HepG2 (cell line): ENCODE data around the gene INTS7. TPM values are rescaled to one million over a fixed set of nuclear protein-coding genes. Genes with fewer than 3 reads are reported as not detected.

Experiments used
- ATF7 ChIP-seq, 2 experiments: fragments of 450-650 bp in 1 of 2; sonication (generic) in 1 of 2; formaldehyde crosslinking in 1 of 2; IDR thresholded peaks; 2 replicates each; pipeline versions ENCODE4 v1.4.0 to v1.6.1; 2016 to 2020; ENCODE audit warnings: antibody characterized with exemption in 1 of 2, mild to moderate bottlenecking in 1 of 2, missing genetic modification reagents in 1 of 2
- HHEX ChIP-seq: IDR thresholded peaks from 2 replicates; pipeline ENCODE4 v1.6.1; 2016; ENCODE audit warnings: control low read depth
- IKZF1 ChIP-seq: fragments of 450-650 bp; IDR thresholded peaks from 2 replicates; pipeline ENCODE4 v1.7.1; 2016
- NFATC3 ChIP-seq: sonication (generic); formaldehyde crosslinking; IDR thresholded peaks from 2 replicates; pipeline ENCODE4 v1.5.1; 2020; ENCODE audit warnings: mild to moderate bottlenecking, missing genetic modification reagents
- REL ChIP-seq: sonication (generic); formaldehyde crosslinking; conservative IDR thresholded peaks from 2 replicates; pipeline ENCODE4 v1.8.0; 2022; ENCODE audit warnings: mild to moderate bottlenecking, missing genetic modification reagents, moderate library complexity
- TBP ChIP-seq: sonication (generic); formaldehyde crosslinking; IDR thresholded peaks from 2 replicates; pipeline ENCODE4 v1.5.0; 2020; ENCODE audit warnings: missing genetic modification reagents
- ZBTB3 ChIP-seq: sonication (generic); formaldehyde crosslinking; IDR thresholded peaks from 2 replicates; pipeline ENCODE4 v1.4.0; 2020; ENCODE audit warnings: low read depth, mild to moderate bottlenecking, moderate library complexity, missing genetic modification reagents, borderline replicate concordance
- ZNF230 ChIP-seq: sonication (generic); formaldehyde crosslinking; IDR thresholded peaks from 2 replicates; pipeline ENCODE4 v1.4.0; 2020; ENCODE audit warnings: mild to moderate bottlenecking, missing genetic modification reagents
- ZNF446 ChIP-seq: sonication (generic); formaldehyde crosslinking; IDR thresholded peaks from 2 replicates; pipeline ENCODE4 v1.5.0; 2020; ENCODE audit warnings: mild to moderate bottlenecking, missing genetic modification reagents
- ZNF562 ChIP-seq: sonication (generic); formaldehyde crosslinking; IDR thresholded peaks from 2 replicates; pipeline ENCODE4 v1.8.0; 2022; ENCODE audit warnings: missing genetic modification reagents, borderline replicate concordance
- ZNF670 ChIP-seq: sonication (generic); formaldehyde crosslinking; IDR thresholded peaks from 2 replicates; pipeline ENCODE4 v1.8.0; 2022; ENCODE audit warnings: mild to moderate bottlenecking, missing genetic modification reagents, borderline replicate concordance
- polyA plus RNA-seq, 8 experiments: library from polyadenylated mRNA; depleted of rRNA in 3 of 8; stranded (reverse) in 7 of 8; unstranded in 1 of 8; fragments of >200 nt; fragmentation: Illumina TruSeq in 4 of 8; extraction: Trizol in 4 of 8; gene quantifications; 2 replicates each; pipeline versions ENCODE4 v1.2.1 to v1.2.3, GENCODE V29; 2011 to 2016; ENCODE audit warnings: low read depth in 4 of 8, missing spikeins in 1 of 8, mixed read lengths in 1 of 8; ENCODE audit not compliant: insufficient read depth in 1 of 8
- total RNA-seq, 5 experiments: library from RNA; depleted of rRNA; stranded (reverse); fragments of >200 nt; fragmentation: Illumina TruSeq; extraction: Trizol; gene quantifications; 2 replicates each; pipeline ENCODE4 v1.2.3, GENCODE V29; 2016; ENCODE audit warnings: low read depth in 1 of 5
- TF ChIP-seq, protein P1 (sequence below), 2 experiments: sonication (generic) in 1 of 2; formaldehyde crosslinking in 1 of 2; IDR thresholded peaks; 2 replicates each; pipeline versions ENCODE4 v1.6.1 to v1.9.0; 2014 to 2022; ENCODE audit warnings: antibody characterized with exemption in 1 of 2, borderline replicate concordance in 1 of 2, inconsistent platforms in 1 of 2, low read depth in 1 of 2, missing genetic modification reagents in 1 of 2
- TF ChIP-seq, protein P2 (sequence below): sonication (generic); formaldehyde crosslinking; IDR thresholded peaks from 2 replicates; pipeline ENCODE4 v1.9.0; 2021; ENCODE audit warnings: mild to moderate bottlenecking, missing genetic modification reagents
- TF ChIP-seq, protein P3 (sequence below): sonication (generic); formaldehyde crosslinking; IDR thresholded peaks from 2 replicates; pipeline ENCODE4 v1.8.0; 2022; ENCODE audit warnings: mild to moderate bottlenecking, missing genetic modification reagents

The INTS7 gene
- total and polyA plus RNA-seq, 2 of the 13 experiments (the other 11 are each of a cell fraction or from before 2014, with no cell fraction given) = 18.3 to 22.4 TPM

DNA sequence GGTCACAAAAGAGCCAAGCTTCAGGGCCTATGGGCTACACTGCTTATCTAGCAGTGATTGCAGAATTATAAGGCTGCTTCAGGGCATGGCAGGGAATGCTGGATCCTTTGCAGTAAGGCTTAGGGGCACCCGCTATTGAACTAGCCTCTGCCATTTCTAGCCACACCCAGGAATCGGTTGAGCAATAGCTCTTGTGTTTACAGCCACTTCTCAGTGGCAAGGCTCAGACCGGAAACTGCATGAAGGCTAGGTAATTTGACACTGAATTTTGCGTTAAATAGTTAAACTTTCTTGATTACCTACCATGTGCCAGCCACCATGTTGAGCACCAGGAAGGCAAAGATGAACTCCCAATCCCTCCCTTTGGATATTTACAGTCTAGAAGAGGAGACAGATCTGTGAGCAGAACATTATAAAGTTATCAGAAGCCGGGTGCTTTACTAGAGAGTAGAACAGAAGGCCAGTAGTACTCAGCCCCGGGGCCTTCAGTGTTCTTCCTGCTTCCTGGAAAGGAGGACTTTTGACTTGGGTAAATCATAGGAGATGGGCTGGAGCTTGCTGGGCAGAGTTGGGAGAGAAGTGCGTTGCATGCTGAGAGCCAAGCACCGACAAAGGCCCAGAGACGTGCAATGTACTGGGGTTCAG is 106.2 kb downstream of the INTS7 start (continued):
- TF ChIP-seq, protein P1, sequence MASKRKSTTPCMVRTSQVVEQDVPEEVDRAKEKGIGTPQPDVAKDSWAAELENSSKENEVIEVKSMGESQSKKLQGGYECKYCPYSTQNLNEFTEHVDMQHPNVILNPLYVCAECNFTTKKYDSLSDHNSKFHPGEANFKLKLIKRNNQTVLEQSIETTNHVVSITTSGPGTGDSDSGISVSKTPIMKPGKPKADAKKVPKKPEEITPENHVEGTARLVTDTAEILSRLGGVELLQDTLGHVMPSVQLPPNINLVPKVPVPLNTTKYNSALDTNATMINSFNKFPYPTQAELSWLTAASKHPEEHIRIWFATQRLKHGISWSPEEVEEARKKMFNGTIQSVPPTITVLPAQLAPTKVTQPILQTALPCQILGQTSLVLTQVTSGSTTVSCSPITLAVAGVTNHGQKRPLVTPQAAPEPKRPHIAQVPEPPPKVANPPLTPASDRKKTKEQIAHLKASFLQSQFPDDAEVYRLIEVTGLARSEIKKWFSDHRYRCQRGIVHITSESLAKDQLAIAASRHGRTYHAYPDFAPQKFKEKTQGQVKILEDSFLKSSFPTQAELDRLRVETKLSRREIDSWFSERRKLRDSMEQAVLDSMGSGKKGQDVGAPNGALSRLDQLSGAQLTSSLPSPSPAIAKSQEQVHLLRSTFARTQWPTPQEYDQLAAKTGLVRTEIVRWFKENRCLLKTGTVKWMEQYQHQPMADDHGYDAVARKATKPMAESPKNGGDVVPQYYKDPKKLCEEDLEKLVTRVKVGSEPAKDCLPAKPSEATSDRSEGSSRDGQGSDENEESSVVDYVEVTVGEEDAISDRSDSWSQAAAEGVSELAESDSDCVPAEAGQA (IDR thresholded peaks at IDR 0.05; ENCODE audit: low read depth) = no peak
- TF ChIP-seq, protein P1 (CRISPR knock-in tag; IDR thresholded peaks at IDR 0.05; ENCODE audit: borderline replicate concordance) = no peak
- TF ChIP-seq, protein P2, sequence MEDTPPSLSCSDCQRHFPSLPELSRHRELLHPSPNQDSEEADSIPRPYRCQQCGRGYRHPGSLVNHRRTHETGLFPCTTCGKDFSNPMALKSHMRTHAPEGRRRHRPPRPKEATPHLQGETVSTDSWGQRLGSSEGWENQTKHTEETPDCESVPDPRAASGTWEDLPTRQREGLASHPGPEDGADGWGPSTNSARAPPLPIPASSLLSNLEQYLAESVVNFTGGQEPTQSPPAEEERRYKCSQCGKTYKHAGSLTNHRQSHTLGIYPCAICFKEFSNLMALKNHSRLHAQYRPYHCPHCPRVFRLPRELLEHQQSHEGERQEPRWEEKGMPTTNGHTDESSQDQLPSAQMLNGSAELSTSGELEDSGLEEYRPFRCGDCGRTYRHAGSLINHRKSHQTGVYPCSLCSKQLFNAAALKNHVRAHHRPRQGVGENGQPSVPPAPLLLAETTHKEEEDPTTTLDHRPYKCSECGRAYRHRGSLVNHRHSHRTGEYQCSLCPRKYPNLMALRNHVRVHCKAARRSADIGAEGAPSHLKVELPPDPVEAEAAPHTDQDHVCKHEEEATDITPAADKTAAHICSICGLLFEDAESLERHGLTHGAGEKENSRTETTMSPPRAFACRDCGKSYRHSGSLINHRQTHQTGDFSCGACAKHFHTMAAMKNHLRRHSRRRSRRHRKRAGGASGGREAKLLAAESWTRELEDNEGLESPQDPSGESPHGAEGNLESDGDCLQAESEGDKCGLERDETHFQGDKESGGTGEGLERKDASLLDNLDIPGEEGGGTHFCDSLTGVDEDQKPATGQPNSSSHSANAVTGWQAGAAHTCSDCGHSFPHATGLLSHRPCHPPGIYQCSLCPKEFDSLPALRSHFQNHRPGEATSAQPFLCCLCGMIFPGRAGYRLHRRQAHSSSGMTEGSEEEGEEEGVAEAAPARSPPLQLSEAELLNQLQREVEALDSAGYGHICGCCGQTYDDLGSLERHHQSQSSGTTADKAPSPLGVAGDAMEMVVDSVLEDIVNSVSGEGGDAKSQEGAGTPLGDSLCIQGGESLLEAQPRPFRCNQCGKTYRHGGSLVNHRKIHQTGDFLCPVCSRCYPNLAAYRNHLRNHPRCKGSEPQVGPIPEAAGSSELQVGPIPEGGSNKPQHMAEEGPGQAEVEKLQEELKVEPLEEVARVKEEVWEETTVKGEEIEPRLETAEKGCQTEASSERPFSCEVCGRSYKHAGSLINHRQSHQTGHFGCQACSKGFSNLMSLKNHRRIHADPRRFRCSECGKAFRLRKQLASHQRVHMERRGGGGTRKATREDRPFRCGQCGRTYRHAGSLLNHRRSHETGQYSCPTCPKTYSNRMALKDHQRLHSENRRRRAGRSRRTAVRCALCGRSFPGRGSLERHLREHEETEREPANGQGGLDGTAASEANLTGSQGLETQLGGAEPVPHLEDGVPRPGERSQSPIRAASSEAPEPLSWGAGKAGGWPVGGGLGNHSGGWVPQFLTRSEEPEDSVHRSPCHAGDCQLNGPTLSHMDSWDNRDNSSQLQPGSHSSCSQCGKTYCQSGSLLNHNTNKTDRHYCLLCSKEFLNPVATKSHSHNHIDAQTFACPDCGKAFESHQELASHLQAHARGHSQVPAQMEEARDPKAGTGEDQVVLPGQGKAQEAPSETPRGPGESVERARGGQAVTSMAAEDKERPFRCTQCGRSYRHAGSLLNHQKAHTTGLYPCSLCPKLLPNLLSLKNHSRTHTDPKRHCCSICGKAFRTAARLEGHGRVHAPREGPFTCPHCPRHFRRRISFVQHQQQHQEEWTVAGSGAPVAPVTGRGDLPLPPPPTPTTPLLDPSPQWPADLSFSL (CRISPR knock-in tag) = no peak
- TF ChIP-seq ZNF562 (CRISPR knock-in tag) = no peak
- no peak for TF ChIP-seq ZNF446 (CRISPR knock-in tag)
- TF ChIP-seq IKZF1 = no peak
- no peak for TF ChIP-seq ZNF230 (CRISPR knock-in tag)
- no peak for TF ChIP-seq HHEX
- no peak for TF ChIP-seq ATF7 (IDR thresholded peaks at IDR 0.05)
- no peak for TF ChIP-seq ATF7 (CRISPR knock-in tag; IDR thresholded peaks at IDR 0.05)
- peak; percentile 76; the same call in 1 of the 2 replicates for TF ChIP-seq ZNF670 (CRISPR knock-in tag)
- no peak for TF ChIP-seq ZBTB3
- TF ChIP-seq TBP (CRISPR knock-in tag) = no peak
- TF ChIP-seq, protein P3, sequence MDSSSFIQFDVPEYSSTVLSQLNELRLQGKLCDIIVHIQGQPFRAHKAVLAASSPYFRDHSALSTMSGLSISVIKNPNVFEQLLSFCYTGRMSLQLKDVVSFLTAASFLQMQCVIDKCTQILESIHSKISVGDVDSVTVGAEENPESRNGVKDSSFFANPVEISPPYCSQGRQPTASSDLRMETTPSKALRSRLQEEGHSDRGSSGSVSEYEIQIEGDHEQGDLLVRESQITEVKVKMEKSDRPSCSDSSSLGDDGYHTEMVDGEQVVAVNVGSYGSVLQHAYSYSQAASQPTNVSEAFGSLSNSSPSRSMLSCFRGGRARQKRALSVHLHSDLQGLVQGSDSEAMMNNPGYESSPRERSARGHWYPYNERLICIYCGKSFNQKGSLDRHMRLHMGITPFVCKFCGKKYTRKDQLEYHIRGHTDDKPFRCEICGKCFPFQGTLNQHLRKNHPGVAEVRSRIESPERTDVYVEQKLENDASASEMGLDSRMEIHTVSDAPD (CRISPR knock-in tag) = no peak
- no peak for TF ChIP-seq REL (CRISPR knock-in tag)
- no peak for TF ChIP-seq NFATC3 (CRISPR knock-in tag)
